ENCODE results near the gene HTRA3.

GRCh38 chr4:8289151-8289750 is 19.7 kb downstream of the HTRA3 start:
- TF ChIP-seq, protein P1, sequence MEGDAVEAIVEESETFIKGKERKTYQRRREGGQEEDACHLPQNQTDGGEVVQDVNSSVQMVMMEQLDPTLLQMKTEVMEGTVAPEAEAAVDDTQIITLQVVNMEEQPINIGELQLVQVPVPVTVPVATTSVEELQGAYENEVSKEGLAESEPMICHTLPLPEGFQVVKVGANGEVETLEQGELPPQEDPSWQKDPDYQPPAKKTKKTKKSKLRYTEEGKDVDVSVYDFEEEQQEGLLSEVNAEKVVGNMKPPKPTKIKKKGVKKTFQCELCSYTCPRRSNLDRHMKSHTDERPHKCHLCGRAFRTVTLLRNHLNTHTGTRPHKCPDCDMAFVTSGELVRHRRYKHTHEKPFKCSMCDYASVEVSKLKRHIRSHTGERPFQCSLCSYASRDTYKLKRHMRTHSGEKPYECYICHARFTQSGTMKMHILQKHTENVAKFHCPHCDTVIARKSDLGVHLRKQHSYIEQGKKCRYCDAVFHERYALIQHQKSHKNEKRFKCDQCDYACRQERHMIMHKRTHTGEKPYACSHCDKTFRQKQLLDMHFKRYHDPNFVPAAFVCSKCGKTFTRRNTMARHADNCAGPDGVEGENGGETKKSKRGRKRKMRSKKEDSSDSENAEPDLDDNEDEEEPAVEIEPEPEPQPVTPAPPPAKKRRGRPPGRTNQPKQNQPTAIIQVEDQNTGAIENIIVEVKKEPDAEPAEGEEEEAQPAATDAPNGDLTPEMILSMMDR (IDR thresholded peaks at IDR 0.05 in 8 of 11, conservative IDR thresholded peaks at IDR 0.05 in 3 of 11), result no peak
- TF ChIP-seq POLR2A (IDR thresholded peaks at IDR 0.05), result no peak
